Pancreas (tissue), 10 donors: ENCODE results near the gene HBQ1. TPM values are rescaled to one million over a fixed set of nuclear protein-coding genes. Genes with fewer than 3 reads are reported as not detected.
A peak's percentile ranks its signal among the peaks of the same experiment; 100 is the strongest.

Experiments used
- ATAC-seq, 4 donors: fragments of 200-7000 bp; cut with Tn5 transposase; one replicate each; pipeline versions ENCODE4 v1.8.0 to v1.9.1; 2020; ENCODE audit warnings: mild to moderate bottlenecking in 4 of 4, moderate library complexity in 4 of 4
- DNase-seq, 6 donors: peaks; one replicate each; pipeline ENCODE4 v3.0.0-alpha.2; 2020
- FAIRE-seq: peaks from 2 replicates; lab custom pipeline; 2012; peaks lifted over from hg19 to GRCh38; lab: Jason Lieb, UNC
- H3K27ac ChIP-seq, 4 donors: fragments of 200-600 bp; sonication (generic); 1 replicate in 3 of 4; 2 replicates in 1 of 4; pipeline versions ENCODE4 v1.5.0 to v1.8.0; 2020
- H3K27me3 ChIP-seq, 4 donors: fragments of 200-600 bp; one replicate each; pipeline ENCODE4 v1.8.0; 2021
- H3K36me3 ChIP-seq, 3 donors: fragments of 200-600 bp; sonication (generic) in 1 of 3; one replicate each; pipeline versions ENCODE4 v1.5.0 to v1.8.0; 2020 to 2021
- H3K4me1 ChIP-seq, 3 donors: fragments of 200-600 bp; one replicate each; pipeline ENCODE4 v1.8.0; 2021
- H3K4me3 ChIP-seq, 4 donors: fragments of 200-600 bp; sonication (generic) in 2 of 4; one replicate each; pipeline versions ENCODE4 v1.5.0 to v1.8.0; 2020 to 2021
- H3K9me3 ChIP-seq, 4 donors: fragments of 200-600 bp; one replicate each; pipeline ENCODE4 v1.8.0; 2021
- WGBS, 2 donors: extraction: QIAGEN DNeasy Blood & Tissue Kit; methylation state at CpG; one replicate each; pipeline ENCODE4 v1.1.7; 2013; 5-methylcytosine and 5-hydroxymethylcytosine counted together
- intact Hi-C, 3 donors: fragments of 100-400 bp; cut with DNase I; formaldehyde crosslinking; loops; one replicate each; pipeline versions ENCODE4 v1.11.1 to v1.14.2; 2022
- polyA plus RNA-seq, 2 donors: library from polyadenylated mRNA; stranded (reverse); fragments of 200-250 nt; gene quantifications; one replicate each; pipeline ENCODE4 v1.2.3, GENCODE V29; 2013
- total RNA-seq, 6 donors: library from RNA; stranded (reverse); fragmentation: NEBNext Ultra II Directional in 4 of 6; extraction: Animal tissue kit (Norgen Biotek cat#: 25700) in 4 of 6; gene quantifications; one replicate each; pipeline versions ENCODE4 v1.2.1 to v1.2.4, GENCODE V29; 2021 to 2023
- TF ChIP-seq, protein P1 (sequence below), 4 donors: fragments of 200-600 bp; sonication (generic) in 3 of 4; IDR thresholded peaks; one replicate each; pipeline versions ENCODE4 v1.5.0 to v1.8.0; 2021; ENCODE audit warnings: antibody characterized with exemption in 4 of 4
- donor health status: healthy with polysubstance abuse.
- donor health status: DM: no; HTN: no; CAD: no; lungs with moderate emphysema.
- donor health status: DM: no; HTN: no; CAD: no.
- donor health status: control.
- donor health status: control.
- donor health status: Bipolar disorder and iron deficiency.
- donor health status: DM: yes; HTN: yes; CAD: no.
- donor health status: DM: no; HTN: no; CAD: no.
- donor health status: DM: no; HTN: no; CAD: no.
- donor health status: DM: yes; HTN: yes; CAD: no.

HBQ1 gene
- total and polyA plus RNA-seq, 8 donors = 0.32 TPM; not detected in 7

DNA sequence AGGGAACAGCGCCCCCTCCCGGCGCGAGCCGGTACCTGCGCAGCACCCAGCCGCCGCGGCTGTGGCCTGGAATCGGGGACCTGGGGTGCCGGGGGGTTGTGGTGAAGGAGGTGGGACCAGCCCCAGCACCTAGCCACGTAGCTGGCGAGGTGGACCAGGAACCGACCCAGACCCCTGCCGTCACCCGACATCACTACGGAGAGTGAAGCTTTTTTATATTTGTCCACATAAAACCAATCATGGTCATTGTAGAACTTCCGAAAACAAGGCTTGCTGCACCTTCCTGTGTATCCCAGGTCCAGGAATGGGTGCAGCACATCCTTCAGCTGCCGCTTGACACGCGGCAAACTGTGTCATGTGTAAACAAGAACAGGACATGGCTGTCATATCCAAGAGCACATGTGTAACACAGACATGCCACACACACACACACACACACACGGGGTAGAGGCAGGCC lies 1.3 kb downstream of the HBQ1 start:
- TF ChIP-seq, protein P1, sequence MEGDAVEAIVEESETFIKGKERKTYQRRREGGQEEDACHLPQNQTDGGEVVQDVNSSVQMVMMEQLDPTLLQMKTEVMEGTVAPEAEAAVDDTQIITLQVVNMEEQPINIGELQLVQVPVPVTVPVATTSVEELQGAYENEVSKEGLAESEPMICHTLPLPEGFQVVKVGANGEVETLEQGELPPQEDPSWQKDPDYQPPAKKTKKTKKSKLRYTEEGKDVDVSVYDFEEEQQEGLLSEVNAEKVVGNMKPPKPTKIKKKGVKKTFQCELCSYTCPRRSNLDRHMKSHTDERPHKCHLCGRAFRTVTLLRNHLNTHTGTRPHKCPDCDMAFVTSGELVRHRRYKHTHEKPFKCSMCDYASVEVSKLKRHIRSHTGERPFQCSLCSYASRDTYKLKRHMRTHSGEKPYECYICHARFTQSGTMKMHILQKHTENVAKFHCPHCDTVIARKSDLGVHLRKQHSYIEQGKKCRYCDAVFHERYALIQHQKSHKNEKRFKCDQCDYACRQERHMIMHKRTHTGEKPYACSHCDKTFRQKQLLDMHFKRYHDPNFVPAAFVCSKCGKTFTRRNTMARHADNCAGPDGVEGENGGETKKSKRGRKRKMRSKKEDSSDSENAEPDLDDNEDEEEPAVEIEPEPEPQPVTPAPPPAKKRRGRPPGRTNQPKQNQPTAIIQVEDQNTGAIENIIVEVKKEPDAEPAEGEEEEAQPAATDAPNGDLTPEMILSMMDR (IDR thresholded peaks at IDR 0.05) = peak; percentile 84 to 94 (median 92)
- H3K4me1 ChIP-seq = peaks cover 10 to 14% (median 10%) of the 10 kb centered on the region in 3 donors
- H3K27ac ChIP-seq = no peak overlapping the region
- H3K27me3 ChIP-seq = peaks cover 3 to 20% (median 12%) of the 10 kb centered on the region in 4 donors
- peak in 2 of 4 donors; percentile 5 to 16 for ATAC-seq
- peak overlapping the region in 1 of 4 donors; percentile 33 for H3K4me3 ChIP-seq
- H3K9me3 ChIP-seq = no peaks in the 10 kb centered on the region
- 4 to 5% methylated on average over 22 of the region's 22 CpGs for WGBS, 2 donors
- no peaks in the 10 kb centered on the region for H3K36me3 ChIP-seq
- intact Hi-C loops = no loop called here
- no peak for FAIRE-seq
- DNase-seq = peak in 2 of 6 donors; percentile 76 to 93

DNA sequence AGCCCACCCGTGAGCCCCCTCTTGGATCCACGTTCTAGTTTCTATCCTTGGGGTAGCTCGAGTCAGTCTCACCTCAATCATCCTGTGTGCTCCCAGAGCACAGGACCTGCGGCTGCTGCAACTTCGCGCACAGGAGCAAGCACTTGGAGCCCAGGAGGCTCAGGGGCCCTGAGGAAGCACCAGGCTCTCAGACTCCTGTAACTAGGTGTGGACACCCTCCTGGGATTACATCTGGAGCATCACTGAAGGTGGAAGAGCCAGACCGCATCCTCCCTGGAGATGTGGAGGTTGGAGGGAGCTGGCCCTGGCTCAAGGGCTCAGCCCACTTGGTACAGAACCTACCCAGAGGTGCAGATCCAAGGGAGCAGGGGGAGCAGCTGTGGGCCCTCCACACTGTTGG lies 2.7 kb downstream of the HBQ1 start:
- DNase-seq (peak in 1 of 6 donors; percentile 31), FAIRE-seq (no peak), ATAC-seq (no peak)
- H3K4me1 ChIP-seq = peaks cover 10 to 14% (median 10%) of the 10 kb centered on the region in 3 donors
- peaks cover 0 to 7% (median 4%) of the 10 kb centered on the region in 3 donors for H3K36me3 ChIP-seq
- TF ChIP-seq, protein P1 (IDR thresholded peaks at IDR 0.05) = no peak
- H3K27ac ChIP-seq = no peak overlapping the region
- 79 to 80% methylated on average over 7 of the region's 7 CpGs for WGBS, 2 donors
- no peaks in the 10 kb centered on the region for H3K9me3 ChIP-seq
- H3K4me3 ChIP-seq = no peak overlapping the region
- intact Hi-C loops = no loop called here
- peaks cover 3 to 17% (median 10%) of the 10 kb centered on the region in 4 donors for H3K27me3 ChIP-seq

DNA sequence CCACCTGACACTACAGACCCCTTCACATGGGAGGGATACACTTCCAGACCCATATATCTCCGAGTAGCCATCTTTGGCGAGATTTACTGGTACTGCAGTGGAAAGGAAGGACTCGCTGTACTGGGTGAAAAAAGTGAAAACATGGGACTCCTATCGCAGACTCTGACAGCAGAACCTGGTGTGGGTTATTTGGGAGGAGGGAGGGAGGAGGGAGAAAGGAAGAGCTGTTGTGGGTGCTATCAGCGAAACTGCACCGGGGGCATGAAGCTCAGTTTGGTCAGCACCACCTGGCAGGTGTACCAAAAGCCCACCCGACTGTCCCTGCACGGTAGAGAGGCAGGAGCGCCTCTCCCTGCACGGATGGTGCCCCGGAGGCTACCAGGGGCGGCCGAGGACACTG lies 5.0 kb downstream of the HBQ1 start:
- ATAC-seq (no peak), DNase-seq (no peak), FAIRE-seq (no peak)
- Histone ChIP-seq H3K36me3 (peaks cover 4 to 26% (median 11%) of the 10 kb centered on the region in 3 donors), H3K27me3 (no peaks in the 10 kb centered on the region), H3K4me3 (no peak overlapping the region), H3K27ac (no peak overlapping the region), H3K9me3 (no peaks in the 10 kb centered on the region), H3K4me1 (peaks cover 10 to 14% (median 10%) of the 10 kb centered on the region in 3 donors)
- TF ChIP-seq, protein P1 (IDR thresholded peaks at IDR 0.05) = no peak
- intact Hi-C loops = no loop called here
- WGBS, 2 donors = 91% methylated on average over 13 of the region's 13 CpGs

DNA sequence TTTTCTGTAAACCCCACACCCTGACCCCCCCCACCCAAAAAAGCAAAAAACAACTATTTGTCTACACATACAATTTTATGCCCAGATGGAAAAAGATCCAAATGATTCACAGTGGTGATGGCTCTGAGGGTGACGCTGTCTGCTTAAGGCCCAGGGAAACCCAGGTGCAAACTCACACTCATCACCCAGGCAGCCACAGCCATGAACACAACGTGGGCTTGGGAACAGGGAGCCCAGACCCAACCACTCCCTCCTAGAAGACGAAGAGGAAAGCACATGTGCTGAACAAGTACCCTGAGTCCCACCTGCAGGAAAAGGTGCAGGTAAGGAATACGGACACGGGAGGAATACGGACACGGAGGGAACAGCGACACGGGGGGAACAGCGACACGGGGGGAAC lies 5.4 kb downstream of the HBQ1 start:
- no peaks in the 10 kb centered on the region for H3K27me3 ChIP-seq
- intact Hi-C loops = no loop called here
- FAIRE-seq = no peak

DNA sequence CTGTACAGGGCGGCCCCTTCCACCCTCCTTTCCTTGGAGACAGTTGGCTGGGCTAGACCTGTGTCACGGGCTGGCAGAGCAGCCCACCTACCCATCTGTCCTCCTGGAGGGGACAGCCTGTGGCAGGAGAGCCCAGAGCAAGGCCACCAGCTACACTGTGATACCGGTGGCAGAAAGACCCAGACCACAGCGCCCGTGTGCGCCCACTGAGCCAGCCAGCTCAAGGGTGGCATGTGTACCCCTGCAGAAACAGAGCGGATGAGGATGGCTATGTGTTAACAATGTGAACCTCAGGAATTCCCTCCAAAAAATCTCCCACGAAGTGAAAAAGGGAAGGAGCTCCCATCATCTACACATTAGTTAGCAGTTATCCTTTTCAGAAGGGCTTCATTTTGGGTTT lies 7.1 kb downstream of the HBQ1 start:
- ATAC-seq (no peak), FAIRE-seq (no peak), DNase-seq (no peak)
- no peaks in the 10 kb centered on the region for H3K9me3 ChIP-seq
- no peaks in the 10 kb centered on the region for H3K27me3 ChIP-seq
- 95 to 96% methylated on average over 8 of the region's 8 CpGs for WGBS, 2 donors
- H3K36me3 ChIP-seq = peaks cover 4 to 40% (median 18%) of the 10 kb centered on the region in 3 donors
- TF ChIP-seq, protein P1 (IDR thresholded peaks at IDR 0.05) = no peak
- intact Hi-C loops = no loop called here
- no peak overlapping the region for H3K4me3 ChIP-seq
- no peak overlapping the region for H3K27ac ChIP-seq
- no peaks in the 10 kb centered on the region for H3K4me1 ChIP-seq

More for the DNA sequence above, 5.4 kb downstream of the HBQ1 start:
- Histone ChIP-seq H3K27ac (no peak overlapping the region), H3K4me3 (no peak overlapping the region), H3K9me3 (no peaks in the 10 kb centered on the region), H3K36me3 (peaks cover 4 to 31% (median 11%) of the 10 kb centered on the region in 3 donors), H3K4me1 (peaks cover 6 to 9% (median 7%) of the 10 kb centered on the region in 3 donors)
- 81 to 92% methylated on average over 10 to 11 of the region's 11 CpGs for WGBS, 2 donors
- TF ChIP-seq, protein P1 (IDR thresholded peaks at IDR 0.05) = no peak
- no peak for ATAC-seq
- DNase-seq = no peak
